ENCODE results near the gene LRMDA. TPM values are rescaled to one million over a fixed set of nuclear protein-coding genes. Genes with fewer than 3 reads are reported as not detected.
A peak's percentile ranks its signal among the peaks of the same experiment; 100 is the strongest.

LRMDA gene
- total RNA-seq, 1 experiment from 2014 or later, result 4.8 TPM

DNA sequence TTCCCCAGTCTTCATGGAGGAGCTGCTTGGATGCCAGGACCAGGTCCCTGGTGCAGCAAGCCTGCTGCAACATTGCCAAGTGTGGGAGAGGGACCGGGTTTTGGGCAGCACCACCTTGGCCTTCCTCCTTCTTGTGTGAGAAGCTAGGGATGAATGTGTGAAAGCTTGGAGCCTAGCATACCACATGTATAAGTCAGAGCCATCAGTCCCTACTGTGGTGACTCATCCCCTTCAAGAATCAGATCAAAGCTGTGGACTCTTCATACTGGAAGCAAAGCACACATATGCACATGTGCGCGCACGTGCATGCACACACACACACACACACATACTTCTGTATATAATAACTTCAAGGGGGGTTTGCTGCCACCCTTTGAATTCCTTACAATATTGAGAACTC lies 527.8 kb downstream of the LRMDA start:
- RAD21 ChIA-PET (ENCODE audit: low non-redundant PET in 1 of 2, low total read pairs in 2 of 2, uncharacterized antibody in 2 of 2, unreplicated experiment in 2 of 2), result interaction anchor here in 1 of 2 experiments (0.6 kb wide), 1 partner anchor 16 kb away, joined by 6 read pairs; no protein-coding TSS in a partner anchor
- TF ChIP-seq EZH2phosphoT487 (IDR thresholded peaks at IDR 0.05; ENCODE audit: borderline replicate concordance) (no peak), YY1 (IDR thresholded peaks at IDR 0.05; ENCODE audit: extremely low read depth, insufficient replicate concordance, low read depth, low read length) (no peak), SIN3A (IDR thresholded peaks at IDR 0.05; ENCODE audit: low read depth) (peak; percentile 60), RAD21 (IDR thresholded peaks at IDR 0.05; ENCODE audit: low read depth) (no peak), JUND (IDR thresholded peaks at IDR 0.05) (peak; percentile 90), ZNF274 (IDR thresholded peaks at IDR 0.05; ENCODE audit: low read depth, low read length) (no peak), ATF3 (IDR thresholded peaks at IDR 0.05) (no peak), EZH2 (IDR thresholded peaks at IDR 0.05) (no peak), ELF1 (IDR thresholded peaks at IDR 0.05; ENCODE audit: borderline replicate concordance, low read depth) (no peak), FOSL1 (IDR thresholded peaks at IDR 0.05; ENCODE audit: low read depth) (peak; percentile 89), ZFX (IDR thresholded peaks at IDR 0.05) (no peak), POLR2A (IDR thresholded peaks at IDR 0.05; ENCODE audit: borderline replicate concordance, extremely low read depth, insufficient read depth, insufficient read length) (no peak), TCF7L2 (IDR thresholded peaks at IDR 0.05; ENCODE audit: borderline replicate concordance, extremely low read depth, insufficient read depth, insufficient read length) (peak; percentile 89), CEBPB (IDR thresholded peaks at IDR 0.05; ENCODE audit: low read depth) (0 out of 2 replicates have a peak, but pooled peaks have one; percentile 28), REST (IDR thresholded peaks at IDR 0.05; ENCODE audit: low read depth) (no peak), CBX3 (IDR thresholded peaks at IDR 0.05; ENCODE audit: low read depth) (no peak), POLR2AphosphoS5 (IDR thresholded peaks at IDR 0.05; ENCODE audit: low read depth, low read length) (no peak), EGR1 (IDR thresholded peaks at IDR 0.05; ENCODE audit: low read depth) (no peak), SRF (IDR thresholded peaks at IDR 0.05; ENCODE audit: low read depth) (0 out of 2 replicates have a peak, but pooled peaks have one; percentile 23), SP1 (IDR thresholded peaks at IDR 0.05; ENCODE audit: low read depth) (peak; percentile 55)
- TF ChIP-seq, protein P1, sequence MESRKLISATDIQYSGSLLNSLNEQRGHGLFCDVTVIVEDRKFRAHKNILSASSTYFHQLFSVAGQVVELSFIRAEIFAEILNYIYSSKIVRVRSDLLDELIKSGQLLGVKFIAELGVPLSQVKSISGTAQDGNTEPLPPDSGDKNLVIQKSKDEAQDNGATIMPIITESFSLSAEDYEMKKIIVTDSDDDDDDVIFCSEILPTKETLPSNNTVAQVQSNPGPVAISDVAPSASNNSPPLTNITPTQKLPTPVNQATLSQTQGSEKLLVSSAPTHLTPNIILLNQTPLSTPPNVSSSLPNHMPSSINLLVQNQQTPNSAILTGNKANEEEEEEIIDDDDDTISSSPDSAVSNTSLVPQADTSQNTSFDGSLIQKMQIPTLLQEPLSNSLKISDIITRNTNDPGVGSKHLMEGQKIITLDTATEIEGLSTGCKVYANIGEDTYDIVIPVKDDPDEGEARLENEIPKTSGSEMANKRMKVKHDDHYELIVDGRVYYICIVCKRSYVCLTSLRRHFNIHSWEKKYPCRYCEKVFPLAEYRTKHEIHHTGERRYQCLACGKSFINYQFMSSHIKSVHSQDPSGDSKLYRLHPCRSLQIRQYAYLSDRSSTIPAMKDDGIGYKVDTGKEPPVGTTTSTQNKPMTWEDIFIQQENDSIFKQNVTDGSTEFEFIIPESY (IDR thresholded peaks at IDR 0.05; ENCODE audit: extremely low read depth, insufficient replicate concordance, low read length), result no peak
- TF ChIP-seq, protein P2, sequence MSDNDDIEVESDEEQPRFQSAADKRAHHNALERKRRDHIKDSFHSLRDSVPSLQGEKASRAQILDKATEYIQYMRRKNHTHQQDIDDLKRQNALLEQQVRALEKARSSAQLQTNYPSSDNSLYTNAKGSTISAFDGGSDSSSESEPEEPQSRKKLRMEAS (IDR thresholded peaks at IDR 0.05), result peak; percentile 74

More for the DNA sequence above, 527.8 kb downstream of the LRMDA start:
- H3K9ac ChIP-seq (ENCODE audit: low read length), result no peak overlapping the region
- intact Hi-C loops (cut with micrococcal nuclease), result no loop called here
- H3K4me1 ChIP-seq (ENCODE audit: control insufficient read depth in 1 of 2, insufficient read depth in 2 of 2, low read length in 2 of 2), result peaks cover 5 to 15% of the 10 kb centered on the region in 2 experiments
- POLR2A ChIA-PET, result interaction anchor here (1.2 kb wide), 1 partner anchor 557 kb away, joined by 4 read pairs; the partner anchor contains the start of gene ZNF503
- no peaks in the 10 kb centered on the region for H3K27me3 ChIP-seq (ENCODE audit: insufficient read depth, low read length)
- DNase-seq (ENCODE audit: low read depth, low spot score), result peak; percentile 80
- no TSS peak for BruUV-seq (replicated peaks)
- H3K9me2 ChIP-seq (ENCODE audit: insufficient read depth), result no peaks in the 10 kb centered on the region
- no peaks in the 10 kb centered on the region for H3K79me2 ChIP-seq (ENCODE audit: insufficient read depth, low read length)
- CTCF ChIA-PET, result interaction anchor here (0.9 kb wide), 1 partner anchor 564 kb away, joined by 3 read pairs; no protein-coding TSS in a partner anchor
- no peak overlapping the region for H3K27ac ChIP-seq (ENCODE audit: low read depth, low read length)
- no peaks in the 10 kb centered on the region for H3K36me3 ChIP-seq (ENCODE audit: control insufficient read depth in 1 of 2, insufficient read depth in 2 of 2, low read length in 2 of 2)
- ATAC-seq, result peak; percentile 90
- no peak overlapping the region for H3K4me3 ChIP-seq (replicated peaks in 1 of 2; ENCODE audit: low read depth in 1 of 2, low read length in 2 of 2)
- H4K20me1 ChIP-seq (ENCODE audit: insufficient read depth), result no peaks in the 10 kb centered on the region
- no peak overlapping the region for H2AFZ ChIP-seq (ENCODE audit: low read depth, low read length, poor library complexity, severe bottlenecking)
- H3K9me3 ChIP-seq (ENCODE audit: control insufficient read depth in 1 of 2, insufficient read depth in 1 of 2, low read depth in 1 of 2, low read length in 2 of 2), result no peaks in the 10 kb centered on the region
- peak overlapping the region; percentile 61 for H3K4me2 ChIP-seq (ENCODE audit: low read length)

Measured in HCT116 (cell line).